ENCODE data around the gene NT5C3A. TPM values are rescaled to one million over a fixed set of nuclear protein-coding genes. Genes with fewer than 3 reads are reported as not detected.
A peak's percentile ranks its signal among the peaks of the same experiment; 100 is the strongest.

Gene NT5C3A
- total and polyA plus RNA-seq, 9 of the 15 experiments (the other 6 are each of a cell fraction or from before 2014, with no cell fraction given) = 18.6 to 60.1 (median 40.0) TPM

DNA sequence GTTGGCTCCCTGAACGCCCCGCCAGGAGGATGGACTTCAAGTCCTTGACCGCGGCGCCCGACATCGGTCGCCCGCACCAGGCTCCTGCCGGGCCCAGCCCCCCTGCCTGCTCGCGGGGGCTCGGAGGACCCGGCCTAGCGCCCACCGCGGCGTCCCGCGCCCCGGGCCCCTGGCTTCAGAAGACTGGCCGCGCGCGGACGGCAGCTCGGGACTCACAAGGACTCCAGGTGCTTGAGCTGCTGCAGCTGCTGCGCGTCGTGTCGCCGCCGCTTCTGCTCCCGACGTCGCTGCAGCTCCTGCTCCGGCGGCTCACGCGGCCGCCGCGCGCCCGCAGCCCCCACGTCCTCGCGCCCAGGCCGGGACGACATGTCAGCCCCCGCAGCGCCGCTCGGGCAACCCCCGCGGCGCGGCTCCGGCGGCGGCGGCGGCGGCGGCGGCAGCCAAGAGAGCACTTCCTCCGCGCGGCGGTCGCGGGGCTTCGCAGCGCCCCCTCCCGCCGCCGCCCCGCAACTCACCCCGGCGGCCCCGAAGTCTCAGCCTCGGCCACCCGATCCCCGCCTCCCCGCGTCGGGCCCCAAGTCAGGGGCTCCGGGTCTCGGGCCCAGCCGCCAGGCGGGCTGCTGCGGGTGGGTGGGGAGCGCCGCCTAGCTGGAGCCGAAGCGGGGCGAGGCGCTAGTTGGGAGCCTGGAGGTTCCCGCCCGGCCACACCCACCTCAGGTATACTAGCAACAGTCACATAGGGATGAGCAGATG lies 46.6 kb upstream of the NT5C3A start, which contains the start of gene RP9 (continued):
- TF ChIP-seq, protein P1, sequence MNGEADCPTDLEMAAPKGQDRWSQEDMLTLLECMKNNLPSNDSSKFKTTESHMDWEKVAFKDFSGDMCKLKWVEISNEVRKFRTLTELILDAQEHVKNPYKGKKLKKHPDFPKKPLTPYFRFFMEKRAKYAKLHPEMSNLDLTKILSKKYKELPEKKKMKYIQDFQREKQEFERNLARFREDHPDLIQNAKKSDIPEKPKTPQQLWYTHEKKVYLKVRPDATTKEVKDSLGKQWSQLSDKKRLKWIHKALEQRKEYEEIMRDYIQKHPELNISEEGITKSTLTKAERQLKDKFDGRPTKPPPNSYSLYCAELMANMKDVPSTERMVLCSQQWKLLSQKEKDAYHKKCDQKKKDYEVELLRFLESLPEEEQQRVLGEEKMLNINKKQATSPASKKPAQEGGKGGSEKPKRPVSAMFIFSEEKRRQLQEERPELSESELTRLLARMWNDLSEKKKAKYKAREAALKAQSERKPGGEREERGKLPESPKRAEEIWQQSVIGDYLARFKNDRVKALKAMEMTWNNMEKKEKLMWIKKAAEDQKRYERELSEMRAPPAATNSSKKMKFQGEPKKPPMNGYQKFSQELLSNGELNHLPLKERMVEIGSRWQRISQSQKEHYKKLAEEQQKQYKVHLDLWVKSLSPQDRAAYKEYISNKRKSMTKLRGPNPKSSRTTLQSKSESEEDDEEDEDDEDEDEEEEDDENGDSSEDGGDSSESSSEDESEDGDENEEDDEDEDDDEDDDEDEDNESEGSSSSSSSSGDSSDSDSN (IDR thresholded peaks at IDR 0.05; ENCODE audit: borderline replicate concordance in 1 of 2, low read depth in 2 of 2, low read length in 2 of 2) = peak; percentile 70 to 73; a peak in 2 of 4 replicates
- TF ChIP-seq, protein P2, sequence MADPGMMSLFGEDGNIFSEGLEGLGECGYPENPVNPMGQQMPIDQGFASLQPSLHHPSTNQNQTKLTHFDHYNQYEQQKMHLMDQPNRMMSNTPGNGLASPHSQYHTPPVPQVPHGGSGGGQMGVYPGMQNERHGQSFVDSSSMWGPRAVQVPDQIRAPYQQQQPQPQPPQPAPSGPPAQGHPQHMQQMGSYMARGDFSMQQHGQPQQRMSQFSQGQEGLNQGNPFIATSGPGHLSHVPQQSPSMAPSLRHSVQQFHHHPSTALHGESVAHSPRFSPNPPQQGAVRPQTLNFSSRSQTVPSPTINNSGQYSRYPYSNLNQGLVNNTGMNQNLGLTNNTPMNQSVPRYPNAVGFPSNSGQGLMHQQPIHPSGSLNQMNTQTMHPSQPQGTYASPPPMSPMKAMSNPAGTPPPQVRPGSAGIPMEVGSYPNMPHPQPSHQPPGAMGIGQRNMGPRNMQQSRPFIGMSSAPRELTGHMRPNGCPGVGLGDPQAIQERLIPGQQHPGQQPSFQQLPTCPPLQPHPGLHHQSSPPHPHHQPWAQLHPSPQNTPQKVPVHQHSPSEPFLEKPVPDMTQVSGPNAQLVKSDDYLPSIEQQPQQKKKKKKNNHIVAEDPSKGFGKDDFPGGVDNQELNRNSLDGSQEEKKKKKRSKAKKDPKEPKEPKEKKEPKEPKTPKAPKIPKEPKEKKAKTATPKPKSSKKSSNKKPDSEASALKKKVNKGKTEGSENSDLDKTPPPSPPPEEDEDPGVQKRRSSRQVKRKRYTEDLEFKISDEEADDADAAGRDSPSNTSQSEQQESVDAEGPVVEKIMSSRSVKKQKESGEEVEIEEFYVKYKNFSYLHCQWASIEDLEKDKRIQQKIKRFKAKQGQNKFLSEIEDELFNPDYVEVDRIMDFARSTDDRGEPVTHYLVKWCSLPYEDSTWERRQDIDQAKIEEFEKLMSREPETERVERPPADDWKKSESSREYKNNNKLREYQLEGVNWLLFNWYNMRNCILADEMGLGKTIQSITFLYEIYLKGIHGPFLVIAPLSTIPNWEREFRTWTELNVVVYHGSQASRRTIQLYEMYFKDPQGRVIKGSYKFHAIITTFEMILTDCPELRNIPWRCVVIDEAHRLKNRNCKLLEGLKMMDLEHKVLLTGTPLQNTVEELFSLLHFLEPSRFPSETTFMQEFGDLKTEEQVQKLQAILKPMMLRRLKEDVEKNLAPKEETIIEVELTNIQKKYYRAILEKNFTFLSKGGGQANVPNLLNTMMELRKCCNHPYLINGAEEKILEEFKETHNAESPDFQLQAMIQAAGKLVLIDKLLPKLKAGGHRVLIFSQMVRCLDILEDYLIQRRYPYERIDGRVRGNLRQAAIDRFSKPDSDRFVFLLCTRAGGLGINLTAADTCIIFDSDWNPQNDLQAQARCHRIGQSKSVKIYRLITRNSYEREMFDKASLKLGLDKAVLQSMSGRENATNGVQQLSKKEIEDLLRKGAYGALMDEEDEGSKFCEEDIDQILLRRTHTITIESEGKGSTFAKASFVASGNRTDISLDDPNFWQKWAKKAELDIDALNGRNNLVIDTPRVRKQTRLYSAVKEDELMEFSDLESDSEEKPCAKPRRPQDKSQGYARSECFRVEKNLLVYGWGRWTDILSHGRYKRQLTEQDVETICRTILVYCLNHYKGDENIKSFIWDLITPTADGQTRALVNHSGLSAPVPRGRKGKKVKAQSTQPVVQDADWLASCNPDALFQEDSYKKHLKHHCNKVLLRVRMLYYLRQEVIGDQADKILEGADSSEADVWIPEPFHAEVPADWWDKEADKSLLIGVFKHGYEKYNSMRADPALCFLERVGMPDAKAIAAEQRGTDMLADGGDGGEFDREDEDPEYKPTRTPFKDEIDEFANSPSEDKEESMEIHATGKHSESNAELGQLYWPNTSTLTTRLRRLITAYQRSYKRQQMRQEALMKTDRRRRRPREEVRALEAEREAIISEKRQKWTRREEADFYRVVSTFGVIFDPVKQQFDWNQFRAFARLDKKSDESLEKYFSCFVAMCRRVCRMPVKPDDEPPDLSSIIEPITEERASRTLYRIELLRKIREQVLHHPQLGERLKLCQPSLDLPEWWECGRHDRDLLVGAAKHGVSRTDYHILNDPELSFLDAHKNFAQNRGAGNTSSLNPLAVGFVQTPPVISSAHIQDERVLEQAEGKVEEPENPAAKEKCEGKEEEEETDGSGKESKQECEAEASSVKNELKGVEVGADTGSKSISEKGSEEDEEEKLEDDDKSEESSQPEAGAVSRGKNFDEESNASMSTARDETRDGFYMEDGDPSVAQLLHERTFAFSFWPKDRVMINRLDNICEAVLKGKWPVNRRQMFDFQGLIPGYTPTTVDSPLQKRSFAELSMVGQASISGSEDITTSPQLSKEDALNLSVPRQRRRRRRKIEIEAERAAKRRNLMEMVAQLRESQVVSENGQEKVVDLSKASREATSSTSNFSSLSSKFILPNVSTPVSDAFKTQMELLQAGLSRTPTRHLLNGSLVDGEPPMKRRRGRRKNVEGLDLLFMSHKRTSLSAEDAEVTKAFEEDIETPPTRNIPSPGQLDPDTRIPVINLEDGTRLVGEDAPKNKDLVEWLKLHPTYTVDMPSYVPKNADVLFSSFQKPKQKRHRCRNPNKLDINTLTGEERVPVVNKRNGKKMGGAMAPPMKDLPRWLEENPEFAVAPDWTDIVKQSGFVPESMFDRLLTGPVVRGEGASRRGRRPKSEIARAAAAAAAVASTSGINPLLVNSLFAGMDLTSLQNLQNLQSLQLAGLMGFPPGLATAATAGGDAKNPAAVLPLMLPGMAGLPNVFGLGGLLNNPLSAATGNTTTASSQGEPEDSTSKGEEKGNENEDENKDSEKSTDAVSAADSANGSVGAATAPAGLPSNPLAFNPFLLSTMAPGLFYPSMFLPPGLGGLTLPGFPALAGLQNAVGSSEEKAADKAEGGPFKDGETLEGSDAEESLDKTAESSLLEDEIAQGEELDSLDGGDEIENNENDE (IDR thresholded peaks at IDR 0.05; ENCODE audit: low read depth, low read length) = no peak
- TF ChIP-seq TEAD1 (CRISPR knock-in tag; IDR thresholded peaks at IDR 0.05) = peak in 1 of 2 experiments; percentile 39; a peak in 1 of 4 replicates
- TF ChIP-seq ZNF77 (CRISPR knock-in tag; IDR thresholded peaks at IDR 0.05) = no peak
- TF ChIP-seq ATF7 (IDR thresholded peaks at IDR 0.05) = no peak
- TF ChIP-seq, protein P3, sequence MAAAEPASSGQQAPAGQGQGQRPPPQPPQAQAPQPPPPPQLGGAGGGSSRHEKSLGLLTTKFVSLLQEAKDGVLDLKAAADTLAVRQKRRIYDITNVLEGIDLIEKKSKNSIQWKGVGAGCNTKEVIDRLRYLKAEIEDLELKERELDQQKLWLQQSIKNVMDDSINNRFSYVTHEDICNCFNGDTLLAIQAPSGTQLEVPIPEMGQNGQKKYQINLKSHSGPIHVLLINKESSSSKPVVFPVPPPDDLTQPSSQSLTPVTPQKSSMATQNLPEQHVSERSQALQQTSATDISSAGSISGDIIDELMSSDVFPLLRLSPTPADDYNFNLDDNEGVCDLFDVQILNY (CRISPR knock-in tag; IDR thresholded peaks at IDR 0.05) = no peak
- no peak for TF ChIP-seq MCM7 (IDR thresholded peaks at IDR 0.05)
- no peak for TF ChIP-seq CBFA2T2 (conservative IDR thresholded peaks at IDR 0.05)
- TF ChIP-seq, protein P4, sequence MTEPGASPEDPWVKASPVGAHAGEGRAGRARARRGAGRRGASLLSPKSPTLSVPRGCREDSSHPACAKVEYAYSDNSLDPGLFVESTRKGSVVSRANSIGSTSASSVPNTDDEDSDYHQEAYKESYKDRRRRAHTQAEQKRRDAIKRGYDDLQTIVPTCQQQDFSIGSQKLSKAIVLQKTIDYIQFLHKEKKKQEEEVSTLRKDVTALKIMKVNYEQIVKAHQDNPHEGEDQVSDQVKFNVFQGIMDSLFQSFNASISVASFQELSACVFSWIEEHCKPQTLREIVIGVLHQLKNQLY (CRISPR knock-in tag; conservative IDR thresholded peaks at IDR 0.05) = no peak
